Superior temporal gyrus (tissue), 1 donor: Measurements from ENCODE around the gene SWT1.
"Not testable (repeated sequence)": the region's sequence is repeated elsewhere in the genome, so short reads cannot be mapped to it uniquely, and the experiment has no call there.

Source experiments
- DNase-seq: peaks from one replicate; pipeline ENCODE4 v3.0.0-alpha.2; 2016; ENCODE audit errors: extremely low spot score

The SWT1 gene

DNA sequence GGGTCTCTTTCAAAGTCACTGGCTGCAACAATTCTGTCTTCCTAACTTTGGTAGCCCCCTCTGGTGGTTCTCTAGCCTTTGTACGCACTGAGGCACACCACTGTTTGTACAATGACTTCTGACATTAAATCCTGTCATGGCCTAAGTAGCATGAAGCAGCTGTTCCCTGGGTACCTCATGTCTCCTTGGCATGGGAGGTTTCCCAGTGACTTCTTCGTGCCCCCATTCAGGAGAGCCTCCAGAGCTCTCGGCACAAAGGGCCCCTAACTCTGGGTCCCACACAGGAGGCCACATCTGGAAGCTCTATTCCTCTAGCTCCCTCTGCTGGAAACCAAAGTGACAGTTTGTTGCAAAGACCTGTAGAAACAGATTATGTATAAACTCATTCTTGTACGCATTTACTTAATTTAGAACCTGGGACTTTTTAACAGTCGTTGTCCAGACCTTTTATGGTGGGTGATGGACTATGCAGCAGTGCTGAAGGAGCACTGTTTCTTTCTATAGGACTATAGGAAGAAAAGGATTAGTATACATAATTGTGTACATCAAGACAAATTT is 13.4 kb downstream of the SWT1 start:
- peak; percentile 81 for DNase-seq

DNA sequence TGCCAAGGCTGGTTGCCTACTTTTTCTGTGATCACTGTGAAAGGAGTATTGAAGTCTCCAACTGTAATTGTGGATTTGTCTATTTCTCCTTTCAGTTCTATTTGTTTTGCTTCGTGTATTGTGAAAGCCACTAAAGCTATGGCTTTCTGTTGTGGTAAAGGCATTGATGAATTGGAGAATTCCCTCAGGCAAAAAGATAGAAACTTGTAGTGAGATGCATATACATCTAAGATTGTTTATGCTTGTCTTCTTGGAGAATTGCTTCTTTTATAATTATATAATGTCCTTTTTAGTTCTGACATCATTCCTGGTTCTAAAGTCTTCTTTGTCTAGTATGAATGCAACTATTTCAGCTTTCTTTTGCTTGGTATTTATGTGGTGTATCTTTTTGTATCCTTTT is 36.8 kb downstream of the SWT1 start:
- DNase-seq = no peak

DNA sequence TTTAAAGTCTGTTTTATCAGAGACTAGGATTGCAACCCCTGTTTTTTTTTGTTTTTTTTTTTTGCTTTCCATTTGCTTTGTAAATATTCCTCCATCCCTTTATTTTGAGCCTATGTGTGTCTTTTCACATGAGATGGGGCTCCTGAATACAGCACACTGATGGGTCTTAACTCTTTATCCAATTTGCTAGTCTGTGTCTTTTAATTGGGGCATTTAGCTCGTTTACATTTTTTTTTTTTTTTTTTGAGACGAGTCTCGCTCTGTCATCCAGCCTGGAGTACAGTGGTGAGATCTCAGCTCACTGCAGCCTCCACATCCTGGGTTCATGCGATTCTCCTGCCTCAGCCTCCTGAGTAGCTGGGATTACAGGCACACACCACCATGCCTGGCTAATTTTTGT is 41.7 kb downstream of the SWT1 start:
- not testable (repeated sequence) for DNase-seq

DNA sequence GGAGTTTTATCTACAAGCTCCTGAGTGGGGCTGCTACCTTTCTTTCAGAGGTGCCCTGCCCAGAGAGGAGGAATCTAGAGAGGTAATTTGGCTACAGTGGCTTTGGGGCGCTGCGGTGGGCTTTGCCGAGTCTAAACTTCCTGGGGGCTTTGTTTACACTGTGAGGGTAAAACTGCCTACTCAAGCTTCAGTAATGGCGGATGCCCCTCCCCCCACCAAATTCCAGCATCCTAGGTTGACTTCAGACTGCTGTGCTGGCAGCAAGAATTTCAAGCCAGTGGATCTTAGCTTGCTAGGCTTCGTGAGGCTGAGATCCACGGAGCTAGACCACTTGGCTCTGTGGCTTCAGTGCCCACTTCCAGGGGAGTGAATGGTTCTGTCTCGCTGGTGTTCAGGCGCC is 43.9 kb downstream of the SWT1 start:
- DNase-seq = no peak

DNA sequence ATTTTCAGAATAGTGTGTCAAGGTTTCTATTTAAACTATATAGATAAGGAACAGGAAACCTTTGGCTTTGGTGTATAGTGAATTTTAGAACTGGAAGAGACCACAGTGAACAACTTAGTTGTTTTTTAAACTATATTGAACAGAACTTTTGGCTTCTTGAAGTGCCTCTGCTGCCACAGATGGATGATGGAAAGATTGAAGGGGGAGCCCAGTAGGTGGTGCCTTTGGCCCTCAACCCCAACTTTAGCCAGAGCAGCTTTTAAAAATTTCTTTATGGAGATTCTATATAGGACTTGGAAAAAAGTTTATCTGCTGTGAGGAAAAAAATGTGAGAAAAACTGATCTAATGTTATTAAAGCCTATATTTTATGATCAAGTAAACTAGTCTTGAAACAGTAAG is 50.2 kb downstream of the SWT1 start:
- no peak for DNase-seq

DNA sequence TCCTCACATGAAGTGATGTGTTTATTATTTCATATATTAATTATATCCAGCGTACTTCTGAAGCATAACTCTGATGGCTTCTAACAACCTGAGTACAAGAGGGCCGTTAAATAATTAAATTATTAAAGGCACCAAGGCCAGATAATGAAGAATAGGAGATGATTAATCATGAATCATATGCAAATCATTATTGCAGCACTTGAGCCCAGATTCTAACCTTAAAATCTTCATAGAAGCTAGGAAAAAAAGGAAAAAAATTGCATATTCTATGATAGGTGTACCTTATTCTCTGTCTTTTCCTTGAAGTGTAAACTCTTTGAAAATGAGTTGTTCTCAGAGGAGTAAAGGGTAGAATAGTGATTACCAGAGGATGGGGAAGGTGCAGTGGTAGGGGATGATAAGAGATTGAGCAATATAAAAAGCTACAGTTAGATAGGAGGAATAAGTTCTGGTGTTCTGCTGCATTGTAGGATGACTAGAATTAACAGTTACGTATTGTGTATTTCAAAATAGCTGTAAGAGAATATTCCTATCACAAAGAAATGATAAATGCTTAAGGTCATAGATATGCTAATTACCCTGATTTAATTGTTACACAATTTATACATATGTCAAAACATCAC is 51.1 kb downstream of the SWT1 start:
- DNase-seq = no peak

DNA sequence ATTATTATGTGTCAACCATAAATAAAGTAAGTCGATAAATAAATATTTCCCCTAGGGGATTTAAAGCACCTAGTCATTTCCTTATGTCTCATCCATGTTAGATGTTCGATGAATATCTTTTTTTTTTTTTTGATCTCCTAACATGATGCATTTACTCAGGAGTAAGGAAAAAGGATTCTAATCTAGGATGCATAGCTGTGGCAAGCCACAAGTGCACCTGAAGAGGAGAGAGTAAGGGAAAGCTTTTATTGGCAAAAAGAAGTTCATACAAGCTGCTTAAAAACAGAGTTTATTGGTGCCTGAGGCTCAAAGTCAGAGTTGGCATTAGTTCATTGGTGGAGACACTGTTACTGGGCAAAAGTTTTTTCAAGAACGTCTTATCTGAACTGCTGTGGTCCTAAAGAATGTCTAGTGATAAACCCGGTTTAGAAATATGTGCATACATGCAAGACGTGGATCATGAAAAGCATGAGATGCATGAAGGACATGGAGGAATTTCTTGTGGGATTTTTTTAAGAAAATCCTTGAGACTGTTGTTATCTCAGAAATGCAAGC is 51.7 kb downstream of the SWT1 start:
- DNase-seq = no peak

DNA sequence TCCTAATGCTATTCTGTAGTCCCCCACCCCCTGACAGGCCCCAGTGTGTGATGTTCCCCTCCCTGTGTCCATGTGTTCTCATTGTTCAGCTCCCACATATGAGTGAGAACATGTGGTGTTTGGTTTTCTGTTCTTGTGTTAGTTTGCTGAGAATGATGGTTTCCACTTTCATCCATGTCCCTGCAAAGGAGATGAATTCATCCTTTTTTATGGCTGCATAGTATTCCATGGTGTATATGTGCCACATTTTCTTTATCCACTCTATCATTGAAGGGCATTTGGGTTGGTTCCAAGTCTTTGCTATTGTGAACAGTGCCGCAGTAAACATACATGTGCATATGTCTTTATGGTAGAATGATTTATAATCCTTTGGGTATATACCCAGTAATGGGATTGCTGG is 52.4 kb downstream of the SWT1 start:
- DNase-seq = not testable (repeated sequence)

DNA sequence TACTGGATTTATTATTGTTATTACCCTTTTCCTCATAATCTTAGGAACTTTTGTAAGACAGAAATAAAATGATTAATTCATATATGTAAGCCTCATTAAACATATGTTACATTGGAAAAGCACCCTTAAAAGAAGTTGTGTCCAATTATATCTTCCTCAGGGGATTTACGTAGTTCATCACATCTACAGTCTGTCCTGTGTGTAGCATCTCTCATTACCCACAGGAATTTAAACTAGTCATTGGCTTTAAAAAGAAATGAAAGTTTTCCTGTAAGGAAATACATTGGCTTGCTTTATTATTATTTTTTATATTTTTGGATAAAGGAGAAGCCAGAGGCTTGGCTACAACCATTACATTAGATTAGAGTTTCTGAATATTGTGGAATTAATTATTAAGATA is 56.1 kb downstream of the SWT1 start:
- DNase-seq = no peak

DNA sequence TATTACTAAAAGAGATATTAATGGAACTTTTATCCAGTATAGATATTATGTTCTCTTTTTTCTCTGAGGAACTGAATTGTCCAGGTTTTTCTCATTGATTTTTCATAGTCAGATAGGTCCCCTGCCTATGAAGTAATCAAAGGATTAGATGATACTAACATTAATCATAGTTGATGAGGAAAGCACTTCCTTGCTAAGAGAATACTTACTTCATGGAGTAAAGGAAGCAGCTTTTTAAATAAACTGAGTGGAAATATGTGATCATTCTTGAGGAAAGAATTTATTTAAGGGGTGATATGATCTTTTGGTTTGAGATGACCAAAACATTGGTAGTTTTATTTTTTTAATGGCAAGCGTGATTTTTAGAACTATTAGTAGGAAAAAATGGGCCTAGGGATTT is 58.9 kb downstream of the SWT1 start:
- no peak for DNase-seq

DNA sequence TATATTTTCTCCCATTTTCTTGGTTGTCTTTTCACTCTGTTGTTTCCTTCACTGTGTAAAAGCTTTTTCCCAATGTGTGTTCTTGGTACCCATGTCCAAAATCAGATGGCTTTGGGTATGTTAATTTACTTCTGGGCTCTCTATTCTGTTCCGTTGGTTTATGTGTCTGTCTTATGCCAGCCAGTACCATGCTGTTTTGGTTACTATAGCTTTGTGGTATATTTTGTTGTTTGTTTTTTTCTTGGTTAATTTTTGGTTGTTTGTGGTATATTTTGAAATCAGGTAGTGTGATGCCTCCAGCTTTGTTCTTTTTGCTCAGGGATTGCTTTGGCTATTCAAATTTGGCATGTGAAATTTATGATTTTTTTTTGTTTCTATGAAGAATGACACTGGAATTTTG is 67.2 kb downstream of the SWT1 start:
- DNase-seq = no peak

DNA sequence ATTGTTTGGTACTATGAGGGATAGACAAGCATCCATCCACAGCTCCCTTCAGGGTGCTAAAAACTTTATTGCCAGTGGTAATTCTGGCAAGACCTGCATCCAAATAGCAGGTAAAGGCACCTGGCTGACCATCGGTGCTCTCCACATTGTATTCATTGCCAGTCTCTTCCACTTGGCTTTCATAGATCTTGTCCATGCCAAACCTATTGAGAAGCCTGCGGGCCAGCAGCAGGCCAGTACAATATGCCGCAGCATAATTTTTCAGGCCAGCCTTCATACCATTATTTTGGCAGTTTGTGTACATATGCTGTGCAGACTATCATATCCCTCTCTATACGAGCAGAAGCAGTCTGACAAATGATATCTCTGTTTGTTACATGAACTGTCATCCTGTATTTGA is 70.2 kb downstream of the SWT1 start:
- DNase-seq = no peak

DNA sequence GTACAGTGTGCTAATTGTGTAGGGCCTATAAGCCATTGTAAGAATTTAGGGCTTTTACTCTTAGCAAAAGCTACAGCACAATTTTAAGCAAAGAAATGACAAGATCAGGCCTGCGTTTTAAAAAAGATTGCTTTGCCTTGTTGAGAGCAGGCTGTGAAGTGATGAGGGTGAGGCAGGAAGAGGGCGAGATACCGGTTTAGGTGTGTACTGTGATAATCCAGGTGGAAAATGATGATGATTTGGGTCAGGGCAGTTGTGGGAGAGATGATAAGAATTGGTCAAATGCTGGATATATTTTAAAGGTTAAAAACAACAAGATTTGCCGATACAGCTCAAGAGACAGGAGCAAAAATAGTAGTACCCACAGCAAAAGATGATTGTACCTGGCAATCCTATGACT is 72.0 kb downstream of the SWT1 start:
- no peak for DNase-seq

DNA sequence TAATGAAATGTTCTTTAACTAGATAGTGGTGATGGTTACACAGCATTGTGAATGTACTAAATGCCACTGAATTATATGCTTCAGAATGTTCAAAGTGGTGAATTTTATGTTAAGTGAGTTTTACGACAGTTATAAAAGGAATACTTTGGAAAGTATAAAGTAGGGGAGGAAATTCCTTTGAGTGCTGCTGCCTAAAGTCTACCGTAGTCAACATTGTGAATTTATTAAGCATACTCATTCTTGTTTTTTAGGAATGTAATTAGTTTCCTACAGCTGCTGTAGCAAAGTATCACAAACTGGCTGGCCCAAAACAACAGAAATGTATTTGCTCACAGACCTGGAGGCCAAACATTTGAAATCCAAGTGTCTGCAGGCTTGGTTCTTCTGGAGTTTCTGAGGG is 73.0 kb downstream of the SWT1 start:
- DNase-seq = no peak

DNA sequence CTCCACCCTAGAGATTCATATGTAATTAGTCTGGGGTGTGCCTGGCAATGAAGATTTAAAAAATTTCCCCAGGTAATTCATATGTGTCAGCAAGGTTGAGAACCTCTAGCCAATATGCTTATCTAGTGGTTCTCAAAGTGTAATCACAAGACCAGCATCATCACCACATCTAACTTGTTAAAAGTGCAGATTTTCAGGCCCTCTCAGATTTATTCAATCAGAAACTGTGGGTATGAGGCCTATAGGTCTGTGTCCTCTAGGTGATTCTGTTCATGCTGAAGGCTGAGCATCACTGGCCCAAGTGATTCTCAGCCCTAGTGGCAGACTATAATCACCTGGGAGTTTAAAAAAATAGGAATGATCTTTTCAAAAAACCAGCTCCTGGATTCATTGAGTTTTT is 75.9 kb downstream of the SWT1 start:
- no peak for DNase-seq

DNA sequence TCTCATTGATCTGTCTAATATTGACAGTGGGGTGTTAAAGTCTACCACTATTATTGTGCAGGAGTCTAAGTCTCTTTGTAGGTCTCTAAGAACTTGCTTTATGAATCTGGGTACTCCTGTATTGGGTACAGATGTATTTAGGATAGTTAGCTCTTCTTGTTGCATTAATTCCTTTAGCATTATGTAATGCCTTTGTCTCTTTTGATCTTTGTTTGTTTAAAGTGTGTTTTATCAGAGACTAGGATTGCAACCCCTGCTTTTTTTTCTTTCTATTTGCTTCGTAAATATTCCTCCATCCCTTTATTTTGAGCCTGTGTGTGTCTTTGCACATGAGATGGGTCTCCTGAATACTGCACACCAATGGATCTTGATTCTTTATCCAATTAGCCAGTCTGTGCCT is 77.2 kb downstream of the SWT1 start:
- not testable (repeated sequence) for DNase-seq

DNA sequence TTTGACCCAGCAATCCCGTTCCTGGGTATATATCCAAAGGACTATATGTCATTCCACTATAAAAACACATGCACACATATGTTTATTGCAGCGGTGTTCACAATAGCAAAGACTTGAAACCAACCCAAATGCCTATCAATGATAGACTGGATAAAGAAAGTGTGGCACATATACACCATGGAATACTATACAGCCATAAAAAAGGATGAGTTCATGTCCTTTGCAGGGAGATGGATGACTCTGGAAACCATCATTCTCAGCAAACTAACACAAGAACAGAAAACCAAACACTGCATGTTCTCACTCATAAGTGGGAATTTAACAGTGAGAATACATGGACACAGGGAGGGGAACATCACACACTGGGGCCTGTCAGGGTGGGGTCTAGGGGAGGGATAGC is 80.2 kb downstream of the SWT1 start:
- not testable (repeated sequence) for DNase-seq

DNA sequence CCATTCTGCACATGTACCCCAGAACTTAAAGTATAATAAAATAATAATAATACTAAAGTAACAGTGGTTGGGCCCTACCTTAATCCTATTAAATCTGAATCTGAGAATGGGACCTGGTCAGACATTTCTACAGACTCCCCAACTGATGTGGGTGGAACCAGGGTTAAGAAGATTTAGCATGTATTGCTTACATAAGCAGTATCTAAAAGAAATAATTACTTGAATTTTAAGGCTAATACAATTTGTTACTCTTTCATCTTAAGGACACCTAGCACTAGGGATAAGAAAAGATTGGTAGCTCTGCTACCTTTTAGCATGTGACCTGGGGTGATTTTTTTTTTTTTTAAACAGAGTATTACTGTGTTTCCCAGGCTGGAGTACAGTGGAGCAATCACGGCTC is 80.7 kb downstream of the SWT1 start:
- no peak for DNase-seq

DNA sequence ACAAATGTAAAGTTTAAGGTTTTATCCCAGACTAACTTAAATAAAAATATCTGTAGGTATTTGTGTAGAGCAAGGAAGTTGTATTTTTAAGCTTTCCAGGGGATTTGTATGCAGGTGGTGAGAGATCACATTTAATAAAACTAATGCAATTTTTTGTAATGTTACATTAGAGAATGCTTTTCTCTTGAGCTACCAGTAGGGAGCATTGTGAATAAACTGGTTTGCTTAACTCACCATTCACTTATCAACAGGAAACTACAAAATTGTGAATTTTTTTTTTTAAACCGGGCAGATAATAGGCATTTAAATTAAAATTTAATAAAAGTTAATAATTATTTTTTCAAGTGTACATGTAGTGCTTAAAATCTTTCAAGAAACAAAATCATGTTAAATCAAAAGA is 81.5 kb downstream of the SWT1 start:
- DNase-seq = no peak

DNA sequence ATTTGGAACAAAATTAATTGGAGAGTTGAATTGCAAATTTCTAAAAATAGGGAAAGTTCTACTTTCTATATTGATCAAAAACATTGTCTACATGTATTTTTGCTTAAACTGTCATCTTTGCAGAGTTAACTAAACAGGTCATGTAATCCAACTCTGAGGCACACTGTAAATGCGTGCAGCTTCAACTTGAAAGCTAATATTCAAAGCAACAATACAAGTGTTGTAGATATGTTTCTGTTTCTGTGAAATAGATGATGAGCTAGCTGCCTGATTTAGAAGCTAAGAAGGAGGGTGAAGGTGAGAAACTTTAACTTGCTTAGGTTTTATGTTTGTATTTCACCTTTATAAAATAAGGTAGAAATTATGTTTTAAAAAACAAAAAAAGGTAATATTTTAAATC is 82.9 kb downstream of the SWT1 start:
- no peak for DNase-seq

DNA sequence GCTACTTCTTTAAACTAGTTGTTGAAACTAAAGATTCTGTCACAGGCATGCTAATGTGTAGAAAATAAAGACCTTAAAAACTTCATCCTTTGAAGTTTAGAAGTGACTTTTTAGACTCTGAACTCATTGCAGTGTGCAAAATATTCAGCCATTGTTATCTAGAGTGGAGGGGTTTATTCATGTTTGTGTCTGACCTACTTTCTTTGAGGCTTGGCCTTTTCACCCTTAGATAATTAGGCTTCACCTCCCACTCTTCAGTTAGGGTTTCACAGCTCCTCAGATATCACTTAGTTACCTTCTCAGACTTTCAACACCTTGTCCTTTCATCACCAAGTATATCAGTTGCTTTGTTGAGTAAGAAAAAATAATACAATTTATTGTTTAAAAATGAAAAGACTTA is 84.2 kb downstream of the SWT1 start:
- no peak for DNase-seq

DNA sequence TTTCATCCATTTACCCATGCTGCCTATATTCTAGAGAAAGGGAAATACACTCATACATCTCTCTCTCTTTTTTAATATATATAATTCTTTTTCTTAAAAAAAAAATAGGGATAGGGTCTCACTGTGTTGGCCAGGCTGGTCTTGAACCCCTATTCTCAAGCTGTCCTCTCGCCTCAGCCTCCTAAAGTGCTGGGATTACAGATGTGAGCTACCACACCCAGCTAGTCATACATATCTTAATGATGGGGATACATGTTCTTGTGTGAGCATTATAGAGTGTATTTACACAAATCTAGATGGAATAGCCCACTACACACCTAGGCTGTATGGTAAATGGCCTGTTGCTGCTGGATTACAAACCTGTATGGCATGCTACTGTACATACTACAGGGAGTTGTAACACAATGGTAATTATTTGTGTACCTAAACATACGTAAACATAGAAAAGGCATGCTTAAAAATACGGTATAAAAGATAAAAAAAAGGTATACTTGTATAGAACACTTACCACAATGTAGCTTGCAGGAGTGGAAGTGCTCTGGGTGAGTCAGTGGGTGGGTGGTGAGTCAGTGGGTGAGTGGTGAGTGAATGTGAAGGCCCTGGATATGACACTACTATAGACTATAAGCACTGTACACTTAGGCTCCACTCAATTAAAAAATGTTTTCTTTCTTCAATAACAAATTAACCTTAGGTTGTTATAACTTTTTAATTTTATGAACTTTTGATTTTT is 87.2 kb downstream of the SWT1 start:
- no peak for DNase-seq

DNA sequence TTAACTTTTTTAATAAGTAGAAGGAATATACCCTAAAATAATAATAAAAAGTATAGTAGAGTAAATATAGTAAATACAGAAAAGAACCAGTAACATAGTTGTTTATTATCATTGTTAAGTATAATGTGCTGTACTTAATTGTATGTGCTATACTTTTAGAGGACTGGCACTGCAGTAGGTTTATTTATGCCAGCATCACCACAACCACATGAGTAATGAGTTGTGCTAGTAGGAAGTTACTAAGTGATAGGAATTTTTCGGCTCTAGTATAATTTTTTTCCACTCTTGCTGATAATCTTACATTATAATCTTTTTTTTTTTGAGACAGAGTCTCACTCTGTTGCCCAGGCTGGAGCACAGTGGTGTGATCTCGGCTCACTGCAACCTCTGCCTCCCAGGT is 88.5 kb downstream of the SWT1 start:
- no peak for DNase-seq
